ENCODE data around the gene SIVA1.

SIVA1 gene, protein sequence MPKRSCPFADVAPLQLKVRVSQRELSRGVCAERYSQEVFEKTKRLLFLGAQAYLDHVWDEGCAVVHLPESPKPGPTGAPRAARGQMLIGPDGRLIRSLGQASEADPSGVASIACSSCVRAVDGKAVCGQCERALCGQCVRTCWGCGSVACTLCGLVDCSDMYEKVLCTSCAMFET

GRCh38 chr14:104752735-104753527 lies at the start of gene SIVA1:
SIVA1 (plus strand) TSS chr14:104753147; CDS start chr14:104753202, 55 bp downstream.
- peak; percentile 84 to 100 for DNase-seq

DNA sequence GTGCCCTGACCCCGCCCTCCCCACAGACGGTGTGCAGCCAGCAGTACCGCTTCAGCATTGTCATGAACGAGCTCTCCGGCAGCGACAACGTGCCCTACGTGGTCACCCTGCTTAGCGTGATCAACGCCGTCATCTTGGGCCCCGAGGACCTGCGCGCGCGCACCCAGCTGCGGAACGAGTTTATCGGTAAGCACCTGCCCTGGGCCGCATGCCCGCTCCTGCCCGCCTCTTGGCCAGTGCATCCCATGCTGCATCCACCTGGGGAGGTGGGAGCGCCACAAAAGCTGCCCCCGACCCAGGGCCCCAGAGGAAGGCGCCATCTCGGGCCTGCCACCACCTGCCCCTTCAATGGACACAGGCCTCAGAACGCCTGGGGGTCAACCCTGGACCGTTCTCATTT lies 49.7 kb upstream of the SIVA1 start:
- DNase-seq: no peak

DNA sequence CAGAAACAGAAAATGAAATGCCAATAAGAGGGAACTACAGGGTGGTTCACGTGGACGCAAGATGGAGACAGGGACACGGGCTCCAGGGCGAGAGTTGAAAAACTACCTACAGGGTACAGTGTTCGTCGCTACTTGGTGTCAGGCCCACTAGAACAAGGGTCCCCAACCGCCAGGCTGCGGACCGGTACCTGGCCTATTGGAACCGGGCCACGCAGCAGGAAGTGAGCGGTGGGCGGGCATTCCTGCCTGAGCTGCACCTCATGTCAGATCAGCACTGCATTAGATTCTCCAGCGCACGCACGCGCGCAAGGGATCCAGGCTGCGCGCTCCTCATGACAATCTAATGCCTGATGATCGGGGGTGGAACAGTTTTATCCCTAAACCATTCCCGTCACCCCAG lies 48.7 kb upstream of the SIVA1 start:
- DNase-seq: no peak

DNA sequence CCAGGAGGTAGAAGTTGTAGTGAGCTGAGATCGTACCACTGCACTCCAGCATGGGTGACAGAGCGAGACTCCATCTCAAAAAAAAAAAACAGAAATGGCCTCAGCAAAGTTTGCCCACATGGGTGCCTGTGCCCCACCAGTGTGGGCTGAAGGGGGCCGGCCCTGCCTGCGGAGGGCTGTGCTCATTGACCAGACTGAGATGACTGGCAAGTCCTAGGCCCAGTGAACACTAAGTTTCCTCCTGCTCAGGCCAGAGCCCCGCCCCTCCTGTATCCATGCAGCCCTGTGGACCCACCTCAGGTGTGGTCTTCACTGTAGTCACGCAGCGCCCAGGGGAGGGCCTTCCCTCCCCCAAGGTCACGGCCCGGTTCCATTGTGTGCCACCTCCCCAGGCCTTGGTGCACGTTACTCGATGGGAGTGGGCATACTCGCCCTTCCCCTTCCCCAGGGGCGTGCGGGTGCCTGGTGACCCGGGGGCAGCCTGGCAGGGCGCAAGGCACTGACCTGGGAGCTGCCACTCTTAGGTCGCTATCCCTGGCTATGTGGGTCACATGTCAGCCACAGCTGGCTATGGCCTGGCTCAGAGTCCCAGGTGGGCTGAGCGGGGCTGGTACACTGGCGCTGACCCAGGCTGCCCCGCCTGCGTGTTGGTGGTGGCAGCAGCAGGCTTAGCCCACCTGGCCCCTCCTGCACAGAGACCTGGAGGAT lies 47.5 kb upstream of the SIVA1 start:
- no peak for DNase-seq

DNA sequence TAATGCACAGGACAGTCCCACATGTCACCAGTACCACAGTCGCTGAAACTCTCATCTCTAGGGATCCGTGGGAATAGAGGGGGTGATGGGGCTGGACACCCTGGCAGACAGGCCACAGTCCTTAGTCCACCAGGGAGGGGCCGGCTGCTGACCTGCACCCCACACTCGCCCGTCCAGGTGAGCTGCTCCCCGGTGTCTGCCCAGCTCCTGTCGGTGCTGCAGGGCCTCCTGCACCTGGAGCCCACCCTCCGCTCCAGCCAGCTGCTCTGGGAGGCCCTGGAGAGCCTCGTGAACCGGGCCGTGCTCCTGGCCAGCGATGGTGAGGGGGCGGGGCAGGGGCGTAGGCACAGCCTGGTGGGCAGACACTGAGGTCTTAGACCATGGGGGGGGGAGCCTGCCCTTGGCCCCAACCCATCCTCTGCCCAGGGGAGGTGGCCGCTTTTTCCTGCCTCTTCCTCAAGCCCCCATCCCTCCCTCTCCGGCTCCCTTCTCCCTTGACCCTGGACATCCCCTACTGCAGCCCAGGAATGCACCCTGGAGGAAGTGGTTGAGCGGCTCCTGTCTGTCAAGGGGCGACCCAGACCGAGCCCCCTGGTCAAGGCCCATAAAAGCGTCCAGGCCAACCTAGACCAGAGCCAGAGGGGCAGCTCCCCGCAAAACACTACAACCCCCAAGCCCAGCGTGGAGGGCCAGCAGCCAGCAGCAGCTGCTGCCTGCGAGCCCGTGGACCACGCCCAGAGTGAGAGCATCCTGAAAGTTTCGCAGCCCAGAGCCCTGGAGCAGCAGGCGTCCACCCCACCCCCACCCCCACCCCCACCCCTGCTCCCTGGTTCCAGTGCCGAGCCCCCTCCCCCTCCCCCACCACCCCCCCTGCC lies 46.0 kb upstream of the SIVA1 start:
- DNase-seq: no peak

DNA sequence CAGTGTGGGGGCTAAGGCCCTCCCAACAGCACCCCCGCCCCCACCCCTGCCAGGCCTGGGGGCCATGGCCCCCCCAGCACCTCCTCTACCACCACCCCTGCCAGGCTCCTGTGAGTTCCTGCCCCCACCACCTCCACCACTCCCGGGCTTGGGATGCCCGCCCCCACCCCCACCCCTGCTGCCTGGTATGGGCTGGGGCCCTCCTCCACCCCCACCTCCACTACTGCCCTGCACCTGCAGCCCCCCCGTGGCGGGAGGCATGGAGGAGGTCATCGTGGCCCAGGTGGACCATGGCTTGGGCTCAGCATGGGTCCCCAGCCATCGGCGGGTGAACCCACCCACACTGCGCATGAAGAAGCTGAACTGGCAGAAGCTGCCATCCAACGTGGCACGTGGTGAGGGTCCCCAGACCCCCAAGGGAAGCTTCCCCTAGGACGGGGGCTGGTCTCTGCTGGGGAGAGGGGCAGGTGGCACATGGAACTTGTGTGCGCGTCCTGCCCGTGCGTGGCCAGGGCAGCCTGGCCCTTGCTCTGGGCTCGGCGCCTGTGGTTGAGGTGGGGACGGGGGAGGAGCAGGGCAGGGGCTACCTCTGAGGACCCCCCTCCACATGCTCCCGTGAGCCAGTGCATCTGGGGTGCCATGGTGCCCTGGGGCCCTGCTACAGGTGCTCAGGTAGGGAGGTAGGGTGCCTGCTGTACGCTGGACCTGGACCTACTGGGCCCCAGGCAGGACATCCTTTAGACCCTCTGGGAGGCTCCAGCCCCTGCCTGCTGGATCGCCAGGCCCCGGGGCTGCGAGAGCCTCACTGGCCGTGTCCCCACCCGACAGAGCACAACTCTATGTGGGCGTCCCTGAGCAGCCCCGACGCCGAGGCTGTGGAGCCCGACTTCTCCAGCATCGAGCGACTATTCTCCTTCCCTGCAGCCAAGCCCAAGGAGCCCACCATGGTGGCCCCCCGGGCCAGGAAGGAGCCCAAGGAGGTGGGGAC lies 45.0 kb upstream of the SIVA1 start:
- no peak for DNase-seq

DNA sequence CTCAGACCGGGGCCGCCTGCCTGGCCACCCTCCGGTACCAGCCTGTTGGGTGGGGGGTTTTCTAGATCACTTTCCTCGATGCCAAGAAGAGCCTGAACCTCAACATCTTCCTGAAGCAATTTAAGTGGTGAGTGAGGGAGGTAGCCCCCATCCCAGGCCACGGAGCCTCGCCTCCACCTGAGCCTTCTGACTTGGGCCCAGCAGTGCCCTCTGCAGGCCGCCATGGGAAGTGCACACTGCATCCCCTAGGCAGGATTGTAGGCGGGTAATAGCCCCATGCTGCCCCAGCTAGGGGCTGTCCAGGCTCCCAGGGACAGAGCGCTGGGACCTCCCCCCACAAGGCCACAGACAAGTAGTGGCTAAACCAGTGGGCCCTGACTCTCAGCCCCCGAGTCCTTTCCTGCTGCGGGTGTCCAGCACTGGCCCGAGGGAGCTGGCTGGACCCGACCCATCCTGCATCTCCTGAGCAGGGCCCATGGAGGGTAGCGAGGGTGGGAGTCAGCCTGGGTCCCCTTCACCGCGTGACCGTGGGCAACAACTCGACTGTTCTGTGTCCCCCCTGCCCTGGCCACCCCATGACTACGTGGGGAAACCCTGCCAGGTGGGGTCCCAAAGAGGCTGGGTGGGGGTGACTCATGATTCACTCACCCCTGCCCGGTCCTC lies 44.2 kb upstream of the SIVA1 start:
- DNase-seq: no peak

DNA sequence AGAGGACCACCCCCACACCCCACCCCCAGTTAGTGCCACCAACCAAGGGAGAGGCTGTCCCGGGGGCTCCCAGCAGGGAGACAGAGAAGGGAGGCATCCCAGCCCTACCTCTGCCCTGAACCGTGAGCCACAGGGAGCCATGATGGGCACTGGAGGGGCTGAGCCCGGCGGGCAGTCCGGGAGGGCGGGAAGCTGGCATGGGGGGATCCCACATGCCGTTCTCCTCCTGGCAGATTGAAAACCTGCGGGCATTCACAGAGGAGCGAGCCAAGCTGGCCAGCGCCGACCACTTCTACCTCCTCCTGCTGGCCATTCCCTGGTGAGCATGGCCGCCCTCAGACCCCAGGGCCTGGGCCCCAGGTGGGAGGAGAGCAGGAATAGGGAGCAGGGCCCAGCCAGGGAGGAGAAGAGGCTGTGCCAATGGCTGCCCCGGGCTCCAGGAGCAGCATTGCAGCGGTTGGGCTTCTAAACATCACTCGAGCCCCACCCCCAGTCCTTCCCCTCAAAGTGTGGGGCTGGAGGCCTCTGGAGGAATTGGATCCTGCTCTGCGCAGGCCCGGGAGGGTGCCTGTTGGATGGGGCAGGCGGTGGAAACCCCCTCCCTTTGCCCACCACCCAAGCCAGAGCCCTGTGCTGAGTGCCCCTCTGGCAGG lies 43.4 kb upstream of the SIVA1 start:
- DNase-seq: no peak

GRCh38 chr14:104710071-104710735 lies 42.7 kb upstream of the SIVA1 start:
- no peak for DNase-seq

GRCh38 chr14:104712881-104713734 lies 39.8 kb upstream of the SIVA1 start:
- DNase-seq: no peak

GRCh38 chr14:104714066-104714465 lies 38.9 kb upstream of the SIVA1 start:
- no peak for DNase-seq

DNA sequence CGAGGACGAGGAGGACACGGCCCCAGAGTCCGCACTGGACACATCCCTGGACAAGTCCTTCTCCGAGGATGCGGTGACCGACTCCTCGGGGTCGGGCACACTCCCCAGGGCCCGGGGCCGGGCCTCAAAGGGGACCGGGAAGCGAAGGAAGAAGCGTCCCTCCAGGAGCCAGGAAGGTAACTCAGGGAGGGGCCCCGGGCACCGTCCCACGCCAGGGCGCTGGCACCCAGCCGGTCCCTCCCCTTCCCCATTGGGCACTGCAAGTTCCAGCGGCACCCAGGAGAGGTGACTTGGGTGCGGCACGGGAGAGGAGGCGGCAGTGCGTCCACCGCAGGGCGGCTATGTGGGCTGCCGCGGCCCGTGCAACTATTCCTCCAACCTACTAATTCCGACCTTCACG lies 38.3 kb upstream of the SIVA1 start:
- no peak for DNase-seq

DNA sequence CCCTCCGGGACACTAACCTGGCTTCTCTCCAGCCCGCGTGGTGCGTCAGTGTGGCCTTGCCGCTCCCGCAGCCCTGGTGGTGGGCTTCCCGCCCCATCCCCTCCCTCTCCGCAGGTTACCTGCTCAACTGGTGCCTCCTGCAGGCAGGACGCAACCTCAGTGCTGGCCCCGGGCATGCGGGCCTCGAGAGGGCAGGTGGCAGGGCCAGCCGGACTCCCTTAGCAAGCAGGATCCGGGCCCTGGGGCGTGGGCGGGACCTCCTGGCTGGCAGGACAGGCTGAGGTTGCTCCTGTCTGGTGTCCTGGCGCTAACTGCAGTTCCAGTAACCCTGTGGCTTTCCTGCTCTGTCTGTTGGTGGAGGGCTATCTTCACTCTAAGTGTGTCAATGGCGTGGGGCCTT lies 37.5 kb upstream of the SIVA1 start:
- no peak for DNase-seq

DNA sequence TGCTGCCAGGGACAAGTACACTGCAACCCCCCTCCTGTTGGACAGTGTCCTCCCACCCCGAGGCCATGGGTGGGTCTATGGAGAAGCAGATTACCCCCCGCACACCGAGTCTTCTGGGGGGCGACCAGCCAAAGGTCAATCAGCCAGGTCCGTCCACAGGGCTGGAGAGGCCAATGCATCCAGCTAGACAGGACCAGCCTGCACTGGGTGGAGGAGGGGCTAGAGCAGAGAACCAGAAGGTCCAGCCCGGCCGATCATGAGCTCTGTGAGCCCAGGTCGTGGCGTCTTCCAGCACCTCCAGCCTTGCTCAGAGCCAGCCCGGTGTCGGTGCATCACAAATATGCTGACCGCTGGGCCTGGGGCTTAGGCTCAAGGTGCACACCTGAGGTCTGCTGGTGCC lies 37.1 kb upstream of the SIVA1 start:
- no peak for DNase-seq

- no peak for DNase-seq
Observed at GRCh38 chr14:104717137-104717536, 35.8 kb upstream of the SIVA1 start.

GRCh38 chr14:104717646-104718045 lies 35.3 kb upstream of the SIVA1 start:
- no peak for DNase-seq

DNA sequence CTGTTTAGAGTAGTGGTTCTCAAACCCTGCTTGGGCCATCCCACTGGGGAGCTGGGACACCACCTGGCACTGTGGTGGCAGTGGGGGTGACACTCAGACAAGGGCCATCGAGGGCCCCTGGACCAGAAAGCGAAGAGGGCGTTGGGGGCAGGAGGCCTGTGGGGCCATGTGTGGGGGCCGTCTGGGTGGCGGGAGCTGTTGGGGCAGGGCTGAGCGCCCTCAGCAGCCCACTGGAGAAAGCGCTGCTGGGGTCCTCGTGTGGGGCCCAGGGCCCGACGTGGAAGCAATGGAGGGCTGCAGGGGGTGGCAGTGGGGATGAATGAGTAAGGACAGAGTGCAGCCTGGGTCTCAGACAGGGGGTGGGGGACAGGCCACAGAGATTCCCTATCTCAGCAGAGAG lies 34.8 kb upstream of the SIVA1 start:
- DNase-seq: no peak

- no peak for DNase-seq
Observed at GRCh38 chr14:104718871-104719270, 34.1 kb upstream of the SIVA1 start.

- DNase-seq: no peak
Observed at GRCh38 chr14:104719343-104719742, 33.6 kb upstream of the SIVA1 start.
